ENCODE results near the gene PSMD3. TPM values are rescaled to one million over a fixed set of nuclear protein-coding genes. Genes with fewer than 3 reads are reported as not detected.

PSMD3 gene
- total RNA-seq, 1 experiment from 2014 or later = 179 TPM

- intact Hi-C loops (cut with micrococcal nuclease; ENCODE audit: unreplicated experiment) = no loop called here
- no TSS peak for BruUV-seq (replicated peaks)
Measured at GRCh38 chr17:39965017-39965699, 15.4 kb upstream of the PSMD3 start.

GRCh38 chr17:39966771-39967170 is 13.8 kb upstream of the PSMD3 start:
- Histone ChIP-seq H3K36me3 (ENCODE audit: control insufficient read depth, insufficient read depth, low read length) (no peaks in the 10 kb centered on the region), H3K4me1 (peaks cover 4% of the 10 kb centered on the region; the same call in 1 of the 2 replicates), H3K27me3 (replicated peaks; ENCODE audit: control insufficient read depth, insufficient read depth, low read length) (no peaks in the 10 kb centered on the region), H3K4me3 (ENCODE audit: low read depth, low read length) (no peak overlapping the region), H3K9me3 (no peaks in the 10 kb centered on the region)
- TF ChIP-seq CTCF (IDR thresholded peaks at IDR 0.05; ENCODE audit: insufficient read depth in 1 of 2, low read depth in 1 of 2, low read length in 1 of 2, severe bottlenecking in 1 of 2, unreplicated experiment in 1 of 2) = no peak
- Mint-ChIP-seq H3K27ac (ENCODE audit: unreplicated experiment) (no peak overlapping the region), H3K9me3 (ENCODE audit: unreplicated experiment) (no peaks in the 10 kb centered on the region), H3K4me1 (ENCODE audit: low read depth, unreplicated experiment) (peaks cover 7% of the 10 kb centered on the region), H3K4me3 (ENCODE audit: unreplicated experiment) (no peak overlapping the region), H3K36me3 (ENCODE audit: insufficient read depth, unreplicated experiment) (no peaks in the 10 kb centered on the region), H3K27me3 (ENCODE audit: insufficient read depth, unreplicated experiment) (peaks cover 3% of the 10 kb centered on the region)
- intact Hi-C loops (cut with micrococcal nuclease; ENCODE audit: unreplicated experiment) = no loop called here
- BruUV-seq (replicated peaks) = no TSS peak
- ChIA-PET CTCF (no interaction called here), POLR2A (no interaction called here)
- no peak for DNase-seq

More at GRCh38 chr17:39965017-39965699, 15.4 kb upstream of the PSMD3 start:
- Histone ChIP-seq H3K9me3 (no peaks in the 10 kb centered on the region), H3K4me3 (ENCODE audit: low read depth, low read length) (no peak overlapping the region), H3K4me1 (peaks cover 19% of the 10 kb centered on the region), H3K36me3 (ENCODE audit: control insufficient read depth, insufficient read depth, low read length) (no peaks in the 10 kb centered on the region), H3K27me3 (replicated peaks; ENCODE audit: control insufficient read depth, insufficient read depth, low read length) (no peaks in the 10 kb centered on the region)
- Mint-ChIP-seq H3K4me1 (ENCODE audit: low read depth, unreplicated experiment) (peaks cover 21% of the 10 kb centered on the region), H3K36me3 (ENCODE audit: insufficient read depth, unreplicated experiment) (no peaks in the 10 kb centered on the region), H3K4me3 (ENCODE audit: unreplicated experiment) (no peak overlapping the region), H3K27me3 (ENCODE audit: insufficient read depth, unreplicated experiment) (peaks cover 3% of the 10 kb centered on the region), H3K27ac (ENCODE audit: unreplicated experiment) (no peak overlapping the region), H3K9me3 (ENCODE audit: unreplicated experiment) (no peaks in the 10 kb centered on the region)
- no peak for DNase-seq
- no peak for TF ChIP-seq CTCF (IDR thresholded peaks at IDR 0.05; ENCODE audit: insufficient read depth in 1 of 2, low read depth in 1 of 2, low read length in 1 of 2, severe bottlenecking in 1 of 2, unreplicated experiment in 1 of 2)
- CTCF ChIA-PET = no interaction called here
- POLR2A ChIA-PET = no interaction called here

GRCh38 chr17:39968761-39969160 is 11.8 kb upstream of the PSMD3 start:
- H3K4me1 ChIP-seq = no peaks in the 10 kb centered on the region
- H3K4me3 ChIP-seq (ENCODE audit: low read depth, low read length) = no peak overlapping the region
- no peaks in the 10 kb centered on the region for H3K9me3 Mint-ChIP-seq (ENCODE audit: unreplicated experiment)
- peaks cover 7% of the 10 kb centered on the region for H3K4me1 Mint-ChIP-seq (ENCODE audit: low read depth, unreplicated experiment)
- intact Hi-C loops (cut with micrococcal nuclease; ENCODE audit: unreplicated experiment) = no loop called here
- no peak for DNase-seq
- CTCF ChIA-PET = interaction anchor here (0.6 kb wide), 1 partner anchor 295 kb away, joined by 4 read pairs; no protein-coding TSS in a partner anchor
- no peaks in the 10 kb centered on the region for H3K9me3 ChIP-seq
- no peaks in the 10 kb centered on the region for H3K36me3 ChIP-seq (ENCODE audit: control insufficient read depth, insufficient read depth, low read length)
- POLR2A ChIA-PET = no interaction called here
- H3K27me3 Mint-ChIP-seq (ENCODE audit: insufficient read depth, unreplicated experiment) = peaks cover 3% of the 10 kb centered on the region
- no peaks in the 10 kb centered on the region for H3K36me3 Mint-ChIP-seq (ENCODE audit: insufficient read depth, unreplicated experiment)
- no TSS peak for BruUV-seq (replicated peaks)
- H3K4me3 Mint-ChIP-seq (ENCODE audit: unreplicated experiment) = no peak overlapping the region
- no peaks in the 10 kb centered on the region for H3K27me3 ChIP-seq (replicated peaks; ENCODE audit: control insufficient read depth, insufficient read depth, low read length)
- TF ChIP-seq CTCF (IDR thresholded peaks at IDR 0.05; ENCODE audit: insufficient read depth in 1 of 2, low read depth in 1 of 2, low read length in 1 of 2, severe bottlenecking in 1 of 2, unreplicated experiment in 1 of 2) = no peak
- no peak overlapping the region for H3K27ac Mint-ChIP-seq (ENCODE audit: unreplicated experiment)
